Activated CD8-positive, alpha-beta memory T cell treated with anti-CD3 and anti-CD28 coated beads, Interleukin-2, amount 10 ng/mL, durations not matched to agents 7 days and 5 days (primary cell): ENCODE measurements around the gene MS4A10. TPM values are rescaled to one million over a fixed set of nuclear protein-coding genes. Genes with fewer than 3 reads are reported as not detected.

Source experiments
- ATAC-seq: fragments of 150-1000 bp; cut with Tn5 transposase; one replicate; pipeline ENCODE4 v1.10.0; 2021; ENCODE audit warnings: moderate library complexity
- CTCF ChIA-PET: fragments of 350-600 bp; sonication (Branson Sonifier 250); formaldehyde crosslinking; loops from one replicate; lab custom pipeline; 2021; ENCODE audit warnings: antibody characterized with exemption; lab: Charles Lee
- DNase-seq: peaks from one replicate; pipeline ENCODE4 v3.0.0-alpha.2; 2020
- H3K27ac Mint-ChIP-seq: one replicate; pipeline ENCODE4 v1.8.0; 2021; ENCODE audit warnings: mild to moderate bottlenecking, mixed read lengths
- H3K27me3 Mint-ChIP-seq: one replicate; pipeline ENCODE4 v1.8.0; 2021; ENCODE audit warnings: mixed read lengths
- H3K36me3 Mint-ChIP-seq: one replicate; pipeline ENCODE4 v1.8.0; 2021; ENCODE audit warnings: mild to moderate bottlenecking, mixed read lengths
- H3K4me1 Mint-ChIP-seq: one replicate; pipeline ENCODE4 v1.8.0; 2021; ENCODE audit warnings: mixed read lengths
- H3K4me3 Mint-ChIP-seq: one replicate; pipeline ENCODE4 v1.8.0; 2021; ENCODE audit warnings: mild to moderate bottlenecking, moderate library complexity, mixed read lengths
- H3K9me3 Mint-ChIP-seq: one replicate; pipeline ENCODE4 v1.8.0; 2022; ENCODE audit warnings: low read depth, mixed read lengths
- total RNA-seq, 2 experiments: library from RNA; stranded (reverse); gene quantifications; one replicate each; pipeline ENCODE4 v1.2.3, GENCODE V29; 2021

MS4A10 gene
- total RNA-seq, 2 experiments from 2014 or later, result not detected

DNA sequence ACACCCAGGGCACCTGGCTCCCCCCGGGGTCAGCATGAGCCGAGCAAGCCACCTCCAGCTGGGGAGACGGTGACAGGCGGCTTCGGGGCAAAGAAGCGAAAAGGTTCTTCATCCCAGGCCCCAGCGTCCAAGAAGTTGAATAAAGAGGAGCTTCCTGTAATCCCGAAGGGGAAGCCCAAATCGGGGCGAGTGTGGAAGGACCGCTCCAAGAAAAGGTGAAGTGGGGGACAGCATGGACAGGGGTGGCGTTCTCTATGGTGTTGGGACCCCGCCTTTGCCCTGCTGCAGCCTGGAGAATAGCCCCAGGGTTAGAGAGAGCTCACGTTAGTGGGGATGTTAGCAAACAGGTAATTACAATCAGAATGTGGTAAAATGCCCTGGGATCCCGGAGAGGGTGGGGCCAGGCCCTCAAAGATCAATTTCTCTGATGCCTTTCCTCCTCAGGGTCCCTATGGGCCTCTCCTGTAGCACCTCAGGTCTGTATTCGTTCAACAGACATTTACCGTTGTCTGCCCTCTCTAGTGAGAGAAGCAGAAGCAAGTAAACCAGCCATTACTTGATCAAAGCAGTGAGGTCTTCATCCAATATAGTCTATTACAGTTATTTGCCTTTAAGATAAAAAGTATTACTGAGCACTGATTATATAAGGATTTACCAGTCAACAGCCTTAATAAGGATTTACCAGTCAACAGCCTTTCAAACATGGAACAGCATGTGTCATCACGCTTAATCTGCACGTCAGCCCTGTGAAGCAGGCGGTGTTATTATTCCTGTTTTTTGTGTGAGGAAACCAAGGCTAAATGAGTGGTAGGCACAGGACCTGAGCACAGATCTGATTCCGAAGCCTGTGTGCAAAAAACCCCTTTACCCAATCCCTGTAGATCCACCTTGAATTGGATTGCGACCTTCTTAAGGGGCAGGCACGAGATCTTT is 57.8 kb downstream of the MS4A10 start:
- Mint-ChIP-seq H3K4me1 (peaks cover 35% of the 10 kb centered on the region), H3K36me3 (peaks cover 6% of the 10 kb centered on the region), H3K27ac (peak overlapping the region; percentile 84), H3K27me3 (no peaks in the 10 kb centered on the region), H3K4me3 (peak overlapping the region; percentile 84), H3K9me3 (no peaks in the 10 kb centered on the region)
- CTCF ChIA-PET, result interaction anchor here (0.6 to 1.8 kb wide), 8 partner anchors 8 to 69 kb away, joined by 3 to 11 read pairs (median 4); no protein-coding TSS in a partner anchor
- DNase-seq (no peak), ATAC-seq (no peak)

DNA sequence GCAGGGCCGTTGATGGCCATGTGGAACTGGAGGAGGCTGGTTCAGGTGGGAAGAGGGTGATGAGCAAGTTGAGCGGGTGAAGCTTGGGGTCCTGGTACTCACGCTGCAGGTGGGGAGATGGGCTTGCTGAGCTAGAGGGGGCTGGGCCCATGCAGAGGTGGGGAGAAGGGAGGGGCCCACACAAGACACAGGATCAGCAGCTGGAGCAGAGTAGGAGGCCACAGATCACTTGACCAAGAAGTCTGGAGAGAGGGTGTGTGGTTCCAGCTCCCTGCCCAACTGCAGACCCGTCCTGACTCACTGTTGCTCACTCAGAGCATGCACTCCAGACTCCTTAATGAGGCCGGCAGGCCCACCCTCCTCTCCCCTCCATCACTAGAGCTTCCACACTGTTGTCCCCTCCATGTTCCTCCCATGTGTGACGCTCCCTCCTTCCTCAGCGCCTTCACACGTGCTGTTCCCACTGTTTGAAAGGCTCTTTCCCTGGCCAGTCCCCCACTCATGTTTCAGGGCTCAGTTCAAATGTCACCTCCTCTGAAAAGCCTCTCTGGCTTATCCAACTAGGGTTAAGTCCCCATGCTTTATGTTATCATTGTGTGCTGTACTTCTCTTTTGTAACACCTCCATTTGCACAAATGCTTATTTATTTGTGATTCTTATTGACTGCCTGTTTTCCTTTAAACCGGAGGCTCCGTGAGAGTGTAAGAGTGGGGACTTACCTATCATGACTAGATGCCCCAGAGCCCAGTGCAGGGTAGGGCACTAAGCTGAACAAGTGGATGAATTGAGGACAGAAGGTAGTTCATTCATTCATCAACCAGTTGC is 59.1 kb downstream of the MS4A10 start:
- Mint-ChIP-seq H3K4me1 (peaks cover 34% of the 10 kb centered on the region), H3K36me3 (peaks cover 6% of the 10 kb centered on the region), H3K4me3 (peak overlapping the region; percentile 84), H3K27ac (peak overlapping the region; percentile 72), H3K27me3 (no peaks in the 10 kb centered on the region), H3K9me3 (no peaks in the 10 kb centered on the region)
- CTCF ChIA-PET, result interaction anchor here (0.6 to 1.8 kb wide), 5 partner anchors 12 to 68 kb away, joined by 3 to 11 read pairs (median 6); no protein-coding TSS in a partner anchor
- ATAC-seq (no peak), DNase-seq (no peak)

DNA sequence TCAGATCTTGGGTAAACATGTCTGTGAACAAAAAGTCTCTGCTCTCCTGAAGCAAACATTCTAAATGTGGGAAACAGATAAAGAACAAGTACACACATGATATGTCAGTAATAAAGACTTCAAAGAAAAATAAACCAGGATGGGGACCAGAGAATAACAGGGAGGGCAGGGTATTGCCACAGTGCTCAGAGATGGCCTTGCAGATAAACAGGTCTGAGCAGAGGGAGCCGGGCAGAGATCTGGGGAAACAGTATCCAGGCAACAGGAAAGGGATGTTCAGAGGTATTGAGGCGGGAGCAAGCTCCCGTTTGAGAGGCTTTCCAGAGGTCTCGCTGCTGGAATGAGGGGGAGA is 59.7 kb downstream of the MS4A10 start:
- DNase-seq (no peak), ATAC-seq (no peak)
- CTCF ChIA-PET, result interaction anchor here (1.1 to 2.3 kb wide), 2 partner anchors 14 to 43 kb away, joined by 9 to 20 read pairs; no protein-coding TSS in a partner anchor
- Mint-ChIP-seq H3K4me3 (peak overlapping the region; percentile 84), H3K4me1 (peaks cover 32% of the 10 kb centered on the region), H3K27ac (peak overlapping the region; percentile 10), H3K27me3 (no peaks in the 10 kb centered on the region), H3K9me3 (no peaks in the 10 kb centered on the region), H3K36me3 (peaks cover 6% of the 10 kb centered on the region)

DNA sequence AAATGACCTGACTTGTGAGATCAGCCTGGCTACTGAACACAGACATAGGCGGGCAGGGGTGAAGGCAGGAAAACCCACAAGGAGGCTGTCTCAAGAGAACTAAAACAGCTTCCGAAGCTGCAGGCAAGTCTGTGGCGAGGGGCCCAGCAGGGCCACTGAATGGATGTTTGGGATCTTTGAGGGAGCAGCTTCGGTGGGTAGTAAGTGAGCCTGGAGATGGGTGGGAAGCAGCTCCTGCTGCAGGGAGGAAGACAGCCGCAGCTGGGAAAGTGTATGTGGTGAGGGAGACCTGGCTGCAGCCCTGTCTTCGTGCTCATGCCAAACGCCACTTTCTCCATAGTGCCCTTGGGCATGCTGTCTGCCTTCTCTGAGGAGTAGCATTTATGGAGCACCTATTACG is 60.2 kb downstream of the MS4A10 start:
- Mint-ChIP-seq H3K27me3 (no peaks in the 10 kb centered on the region), H3K4me1 (peaks cover 32% of the 10 kb centered on the region), H3K27ac (peak overlapping the region; percentile 10), H3K9me3 (no peaks in the 10 kb centered on the region), H3K36me3 (peaks cover 6% of the 10 kb centered on the region), H3K4me3 (no peak overlapping the region)
- CTCF ChIA-PET, result interaction anchor here (1.1 to 2.3 kb wide), 2 partner anchors 8 to 14 kb away, joined by 5 to 20 read pairs; no protein-coding TSS in a partner anchor
- ATAC-seq (no peak), DNase-seq (no peak)

DNA sequence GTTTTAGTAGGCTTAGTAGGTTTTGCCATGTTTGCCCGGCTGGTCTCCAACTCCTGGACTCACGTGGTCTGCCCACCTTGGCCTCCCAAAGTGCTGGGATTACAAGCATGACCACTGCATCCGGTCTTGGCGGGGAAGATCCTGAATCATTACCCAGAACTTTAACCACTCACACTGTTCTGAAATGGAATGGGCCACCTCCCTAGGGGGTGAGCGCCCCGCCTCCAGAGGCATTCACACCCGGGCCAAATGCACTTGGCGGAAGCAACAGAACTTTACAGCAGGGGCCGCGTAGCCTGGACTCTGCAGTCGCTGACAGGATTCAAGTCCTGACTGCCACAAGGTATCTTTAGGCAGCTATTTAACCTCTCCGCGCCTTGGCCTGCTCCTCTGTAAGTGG is 62.1 kb downstream of the MS4A10 start:
- Mint-ChIP-seq H3K27ac (no peak overlapping the region), H3K4me1 (peaks cover 24% of the 10 kb centered on the region), H3K4me3 (no peak overlapping the region), H3K9me3 (no peaks in the 10 kb centered on the region), H3K27me3 (no peaks in the 10 kb centered on the region), H3K36me3 (peaks cover 12% of the 10 kb centered on the region)
- ATAC-seq (no peak), DNase-seq (no peak)
- CTCF ChIA-PET, result interaction anchor here (1.3 to 2.3 kb wide), 4 partner anchors 16 to 52 kb away, joined by 3 to 20 read pairs (median 8); partner anchors contain the start of gene ZP1

DNA sequence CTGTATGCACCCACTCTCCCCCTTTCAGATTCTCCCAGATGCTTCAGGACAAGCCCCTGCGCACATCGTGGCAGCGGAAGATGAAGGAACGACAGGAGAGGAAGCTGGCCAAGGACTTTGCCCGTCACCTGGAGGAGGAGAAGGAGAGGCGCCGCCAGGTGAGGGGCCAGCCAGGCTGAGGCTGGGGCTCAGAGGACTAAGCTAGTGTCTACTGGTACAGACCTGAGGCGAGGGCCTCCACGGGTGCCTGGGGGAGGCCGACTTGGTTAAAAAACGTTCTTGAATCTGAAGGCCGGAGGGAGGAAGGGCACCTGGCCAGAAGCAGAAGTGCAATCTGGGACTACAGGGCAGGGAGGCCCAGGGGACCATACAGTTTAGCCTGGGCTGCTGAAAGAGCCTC is 62.8 kb downstream of the MS4A10 start:
- Mint-ChIP-seq H3K27ac (no peak overlapping the region), H3K27me3 (no peaks in the 10 kb centered on the region), H3K36me3 (peaks cover 12% of the 10 kb centered on the region), H3K9me3 (no peaks in the 10 kb centered on the region), H3K4me3 (no peak overlapping the region), H3K4me1 (peaks cover 24% of the 10 kb centered on the region)
- ATAC-seq (no peak), DNase-seq (no peak)
- CTCF ChIA-PET, result no interaction called here

DNA sequence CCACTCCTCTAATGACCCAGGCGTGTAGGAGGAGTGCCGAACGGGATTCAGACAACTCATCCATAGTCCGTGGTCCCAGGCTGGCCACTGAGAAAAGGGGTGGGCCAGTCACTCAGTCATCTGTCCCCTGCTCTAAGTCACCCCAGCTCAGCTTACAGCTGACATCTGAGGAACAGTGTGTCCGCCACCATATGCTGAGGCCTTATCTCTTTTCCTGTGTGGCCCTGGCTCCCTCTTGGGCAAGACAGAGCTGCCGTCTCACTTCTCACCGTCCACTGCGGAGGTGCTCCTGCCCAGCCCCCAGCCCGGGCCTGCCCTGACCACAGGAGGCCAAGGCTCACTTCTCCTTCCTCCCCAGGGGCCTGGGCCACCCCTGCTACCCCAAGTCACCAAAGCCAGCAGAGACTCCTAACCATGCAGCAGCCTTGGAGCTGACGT is 63.6 kb downstream of the MS4A10 start:
- Mint-ChIP-seq H3K4me3 (no peak overlapping the region), H3K9me3 (no peaks in the 10 kb centered on the region), H3K36me3 (peaks cover 16% of the 10 kb centered on the region), H3K4me1 (peaks cover 18% of the 10 kb centered on the region), H3K27me3 (no peaks in the 10 kb centered on the region), H3K27ac (no peak overlapping the region)
- CTCF ChIA-PET, result interaction anchor here (3.4 kb wide), 1 partner anchor 17 kb away, joined by 20 read pairs; no protein-coding TSS in a partner anchor
- ATAC-seq (no peak), DNase-seq (no peak)

DNA sequence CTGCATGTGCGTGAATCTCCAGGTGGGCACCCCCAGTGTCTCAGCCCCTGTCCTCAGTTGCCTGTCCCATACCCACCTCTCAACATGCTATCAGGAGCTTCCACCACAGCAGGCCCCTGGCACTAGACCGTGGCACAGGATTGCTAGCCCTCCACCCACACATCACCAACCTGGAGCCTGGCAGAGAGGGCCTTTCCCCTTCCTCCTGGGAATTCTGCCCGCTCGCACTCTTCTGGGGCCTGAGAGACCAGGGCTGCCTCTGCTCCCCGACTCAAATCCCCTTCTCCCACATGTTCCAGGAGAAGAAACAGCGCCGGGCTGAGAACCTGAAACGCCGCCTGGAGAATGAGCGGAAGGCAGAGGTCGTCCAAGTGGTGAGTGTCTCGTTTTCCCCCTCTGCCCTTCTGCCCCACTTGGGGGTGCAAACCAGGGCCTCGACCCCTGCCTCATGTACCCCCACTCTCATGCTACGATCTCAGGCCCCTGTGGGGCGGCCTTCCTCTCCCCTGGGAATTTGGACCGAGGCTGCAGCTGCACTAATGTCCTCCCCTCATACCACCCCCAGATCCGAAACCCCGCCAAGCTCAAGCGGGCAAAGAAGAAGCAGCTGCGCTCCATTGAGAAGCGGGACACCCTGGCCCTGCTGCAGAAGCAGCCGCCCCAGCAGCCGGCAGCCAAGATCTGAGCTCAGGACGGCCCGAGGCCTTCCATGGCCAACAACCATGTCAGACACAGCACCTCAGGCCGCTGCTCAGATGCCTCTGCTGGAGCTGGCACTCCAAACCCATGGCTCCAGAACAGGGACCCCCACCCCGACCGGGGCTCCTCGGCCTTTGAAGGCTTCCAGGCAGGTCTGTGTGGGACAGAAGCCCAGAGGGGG is 64.7 kb downstream of the MS4A10 start:
- Mint-ChIP-seq H3K36me3 (peaks cover 13% of the 10 kb centered on the region), H3K27ac (peak overlapping the region; percentile 11), H3K27me3 (no peaks in the 10 kb centered on the region), H3K4me3 (no peak overlapping the region), H3K9me3 (no peaks in the 10 kb centered on the region), H3K4me1 (peaks cover 7% of the 10 kb centered on the region)
- DNase-seq (no peak), ATAC-seq (no peak)
- CTCF ChIA-PET, result interaction anchor here (1.7 to 3.4 kb wide), 2 partner anchors 19 to 21 kb away, joined by 5 to 20 read pairs; no protein-coding TSS in a partner anchor

Other genes with a start within 250 kb of the MS4A10 start
- gene MS4A8, start 85.7 kb upstream of the MS4A10 start, total RNA-seq, result not detected
- gene MS4A18, start 60.6 kb upstream of the MS4A10 start, total RNA-seq, result not detected
- not detected for gene MS4A15, start 28.5 kb upstream of the MS4A10 start, total RNA-seq
- gene CCDC86, start 56.8 kb downstream of the MS4A10 start, total RNA-seq, result 10 to 100 TPM; 26.5 to 40.8 TPM
- gene PTGDR2, start 70.6 kb downstream of the MS4A10 start, total RNA-seq, result 1 to 10 TPM; 1.1 to 3.7 TPM
- gene ZP1, start 82.2 kb downstream of the MS4A10 start, total RNA-seq, result not detected
- gene PRPF19, start 121.3 kb downstream of the MS4A10 start, total RNA-seq, result 100 to 1,000 TPM; 125 to 144 TPM
- 100 to 1,000 TPM; 106 to 121 TPM for gene TMEM109, start 128.8 kb downstream of the MS4A10 start, total RNA-seq
- under 1 TPM; 0.52 to 0.93 TPM for gene TMEM132A, start 139.1 kb downstream of the MS4A10 start, total RNA-seq
- gene SLC15A3, start 166.8 kb downstream of the MS4A10 start, total RNA-seq, result under 1 TPM; 0.30 to 0.96 TPM
- gene CD6, start 186.3 kb downstream of the MS4A10 start, total RNA-seq, result 100 to 1,000 TPM; 152 to 181 TPM